Astrocyte (in vitro differentiated cells and primary cell): Measurements from ENCODE around the gene RIGI. TPM values are rescaled to one million over a fixed set of nuclear protein-coding genes. Genes with fewer than 3 reads are reported as not detected.

ENCODE experiments used
- DNase-seq: peaks from one replicate; pipeline ENCODE4 v3.0.0-alpha.2; 2010; ENCODE audit warnings: low read depth
- FAIRE-seq: peaks from 2 replicates; lab custom pipeline; 2011; peaks lifted over from hg19 to GRCh38; lab: Jason Lieb, UNC
- H2AFZ ChIP-seq: 2 replicates; pipeline ENCODE4 v1.6.0; 2012; ENCODE audit warnings: low read depth, low read length, inconsistent platforms
- H3K27ac ChIP-seq: 2 replicates; pipeline ENCODE4 v1.5.1; 2011; ENCODE audit warnings: low read depth, low read length, inconsistent platforms
- H3K27me3 ChIP-seq: 2 replicates; pipeline ENCODE4 v1.6.0; 2011; ENCODE audit warnings: low read length, inconsistent platforms; ENCODE audit not compliant: insufficient read depth
- H3K36me3 ChIP-seq: 2 replicates; pipeline ENCODE4 v1.5.1; 2011; ENCODE audit warnings: low read length, inconsistent platforms; ENCODE audit not compliant: insufficient read depth
- H3K4me1 ChIP-seq: 2 replicates; pipeline ENCODE4 v1.5.1; 2011; ENCODE audit warnings: low read length, inconsistent platforms; ENCODE audit not compliant: insufficient read depth
- H3K4me2 ChIP-seq: 2 replicates; pipeline ENCODE4 v1.6.0; 2012; ENCODE audit warnings: low read length, inconsistent platforms
- H3K4me3 ChIP-seq: 2 replicates; pipeline ENCODE4 v1.5.1; 2011; ENCODE audit warnings: low read depth, mild to moderate bottlenecking, low read length, inconsistent platforms; ENCODE audit not compliant: insufficient read depth
- H3K79me2 ChIP-seq: 2 replicates; pipeline ENCODE4 v1.6.0; 2012; ENCODE audit warnings: mild to moderate bottlenecking, low read length, inconsistent platforms; ENCODE audit not compliant: insufficient read depth
- H3K9ac ChIP-seq: 2 replicates; pipeline ENCODE4 v1.6.0; 2012; ENCODE audit warnings: mild to moderate bottlenecking, low read length, inconsistent platforms
- H3K9me3 ChIP-seq: 2 replicates; pipeline ENCODE4 v1.5.1; 2012; ENCODE audit warnings: low read depth, mild to moderate bottlenecking, low read length, inconsistent platforms; ENCODE audit not compliant: insufficient read depth
- H4K20me1 ChIP-seq: 2 replicates; pipeline ENCODE4 v1.6.0; 2012; ENCODE audit warnings: low read length, inconsistent platforms; ENCODE audit not compliant: insufficient read depth
- H3K27ac Mint-ChIP-seq: one replicate; pipeline ENCODE4 v1.8.0; 2021; ENCODE audit warnings: mild to moderate bottlenecking, mixed read lengths; ENCODE audit not compliant: unreplicated experiment
- H3K27me3 Mint-ChIP-seq: one replicate; pipeline ENCODE4 v1.8.0; 2021; ENCODE audit warnings: low read depth, mixed read lengths; ENCODE audit not compliant: unreplicated experiment
- H3K36me3 Mint-ChIP-seq: one replicate; pipeline ENCODE4 v1.8.0; 2021; ENCODE audit warnings: low read depth, mixed read lengths; ENCODE audit not compliant: unreplicated experiment
- H3K4me1 Mint-ChIP-seq: one replicate; pipeline ENCODE4 v1.8.0; 2021; ENCODE audit warnings: low read depth, mixed read lengths; ENCODE audit not compliant: unreplicated experiment
- H3K4me3 Mint-ChIP-seq: one replicate; pipeline ENCODE4 v1.8.0; 2021; ENCODE audit warnings: mild to moderate bottlenecking, moderate library complexity, mixed read lengths; ENCODE audit not compliant: unreplicated experiment
- H3K9me3 Mint-ChIP-seq: one replicate; pipeline ENCODE4 v1.8.0; 2021; ENCODE audit warnings: mild to moderate bottlenecking, mixed read lengths; ENCODE audit not compliant: unreplicated experiment
- CTCF ChIP-seq: IDR thresholded peaks from 2 replicates; pipeline ENCODE4 v1.5.1; 2011; ENCODE audit warnings: low read depth, mild to moderate bottlenecking, inconsistent platforms, low read length, moderate library complexity; ENCODE audit not compliant: insufficient read depth
- EZH2 ChIP-seq: IDR thresholded peaks from 2 replicates; pipeline ENCODE4 v1.6.1; 2012; ENCODE audit warnings: mild to moderate bottlenecking, low read length, inconsistent platforms; ENCODE audit not compliant: insufficient read depth
- total RNA-seq: library from RNA; stranded (reverse); gene quantifications from 2 replicates; pipeline ENCODE4 v1.2.1, GENCODE V29; 2021

The RIGI gene
- total RNA-seq, 1 donor from 2014 or later: 164 TPM

GRCh38 chr9:32572900-32573523 lies 47.0 kb upstream of the RIGI start, which contains the start of gene NDUFB6:
NDUFB6 (minus strand) TSS chr9:32573159; CDS start chr9:32573060, 99 bp downstream.
- no peak for FAIRE-seq
- no peaks in the 10 kb centered on the region for H3K36me3 Mint-ChIP-seq

GRCh38 chr9:32571969-32572899 lies 46.2 kb upstream of the RIGI start:
- Mint-ChIP-seq H3K4me1 (peaks cover 5% of the 10 kb centered on the region), H3K36me3 (peaks cover 3% of the 10 kb centered on the region), H3K4me3 (peak overlapping the region; percentile 98), H3K27ac (peak overlapping the region; percentile 94), H3K27me3 (no peaks in the 10 kb centered on the region), H3K9me3 (no peaks in the 10 kb centered on the region)
- Histone ChIP-seq H2AFZ (peak overlapping the region; percentile 93), H3K27ac (peak overlapping the region; percentile 63), H3K9me3 (no peaks in the 10 kb centered on the region), H3K27me3 (no peaks in the 10 kb centered on the region), H4K20me1 (peaks cover 6% of the 10 kb centered on the region), H3K4me3 (peak overlapping the region; percentile 96), H3K36me3 (peaks cover 2% of the 10 kb centered on the region), H3K4me2 (peak overlapping the region; percentile 90), H3K79me2 (peaks cover 45% of the 10 kb centered on the region), H3K4me1 (peaks cover 10% of the 10 kb centered on the region), H3K9ac (peak overlapping the region; percentile 92)
- DNase-seq (peak; percentile 68), FAIRE-seq (peak; percentile 78)
- TF ChIP-seq CTCF (peak; percentile 86), EZH2 (no peak)

More at GRCh38 chr9:32572900-32573523, 47.0 kb upstream of the RIGI start, which contains the start of gene NDUFB6:
- Mint-ChIP-seq H3K4me3 (peak within 1 kb of the TSS; percentile 98), H3K27me3 (no peaks in the 10 kb centered on the region), H3K9me3 (no peaks in the 10 kb centered on the region), H3K27ac (peak within 1 kb of the TSS; percentile 94), H3K4me1 (peaks cover 5% of the 10 kb centered on the region)
- peak; percentile 85 for DNase-seq
- Histone ChIP-seq H2AFZ (peak within 1 kb of the TSS; percentile 93), H3K4me2 (peak within 1 kb of the TSS; percentile 90), H3K79me2 (peaks cover 43% of the 10 kb centered on the region), H3K4me1 (peaks cover 10% of the 10 kb centered on the region), H3K9me3 (no peaks in the 10 kb centered on the region), H4K20me1 (peaks cover 6% of the 10 kb centered on the region), H3K27me3 (no peaks in the 10 kb centered on the region), H3K9ac (peak within 1 kb of the TSS; percentile 92), H3K27ac (peak within 1 kb of the TSS; percentile 63), H3K4me3 (peak within 1 kb of the TSS; percentile 96), H3K36me3 (no peaks in the 10 kb centered on the region)
- TF ChIP-seq EZH2 (no peak), CTCF (no peak)
